Measurements from ENCODE around the gene HAPLN3.
A peak's percentile ranks its signal among the peaks of the same experiment; 100 is the strongest.

Gene HAPLN3

GRCh38 chr15:88894348-88894818 is 961 bp downstream of the HAPLN3 start:
- peak; percentile 67 to 70 for DNase-seq (ENCODE audit: low read depth in 2 of 2)

- no peak for DNase-seq (ENCODE audit: low read depth in 2 of 2)
These were observed 3.6 kb downstream of the HAPLN3 start for GRCh38 chr15:88891540-88892254.

DNA sequence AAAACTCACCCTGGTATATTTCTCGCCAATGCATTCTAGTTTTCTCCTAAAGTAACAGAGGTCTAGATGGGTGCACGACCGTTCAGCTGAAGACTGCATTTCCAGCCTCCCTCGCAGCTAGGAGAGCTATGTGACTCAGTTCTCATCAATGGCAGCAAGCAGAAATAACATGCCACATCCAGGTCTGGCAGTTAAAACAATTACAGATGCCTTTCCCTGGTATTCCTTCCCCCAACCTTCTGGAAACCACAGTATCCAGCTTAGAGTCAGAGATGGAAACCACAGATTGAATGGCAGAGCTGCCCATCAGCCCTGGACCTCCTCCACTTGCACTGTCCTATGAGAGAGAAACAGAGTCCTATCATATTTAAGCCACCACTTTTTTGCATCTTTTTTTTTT is 4.8 kb downstream of the HAPLN3 start:
- DNase-seq (ENCODE audit: low read depth in 2 of 2): no peak

GRCh38 chr15:88888719-88889118 is 6.6 kb downstream of the HAPLN3 start:
- DNase-seq (ENCODE audit: low read depth in 2 of 2): no peak

- DNase-seq (ENCODE audit: low read depth in 2 of 2): no peak
These were observed 8.2 kb downstream of the HAPLN3 start for GRCh38 chr15:88887068-88887580.

DNA sequence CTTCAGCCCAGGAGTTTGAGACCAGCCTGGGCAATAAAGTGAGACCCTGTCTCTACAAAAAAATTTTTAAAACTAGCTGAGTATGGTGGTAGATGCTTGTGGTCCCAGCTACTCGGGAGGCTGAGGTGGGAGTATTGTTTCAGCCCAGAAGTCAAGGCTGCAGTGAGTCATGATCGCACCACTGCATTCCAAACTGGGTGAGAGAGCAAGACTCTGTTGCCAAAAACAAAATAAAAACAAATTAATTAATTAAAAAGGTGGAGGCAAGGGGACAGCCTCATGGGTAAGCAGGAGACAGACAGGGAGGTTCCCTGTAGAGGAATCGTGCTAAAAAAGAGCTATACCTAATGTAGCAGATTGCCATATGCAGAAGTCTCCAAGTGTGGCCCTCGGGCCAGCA is 12.6 kb downstream of the HAPLN3 start:
- DNase-seq (ENCODE audit: low read depth in 2 of 2): no peak

DNA sequence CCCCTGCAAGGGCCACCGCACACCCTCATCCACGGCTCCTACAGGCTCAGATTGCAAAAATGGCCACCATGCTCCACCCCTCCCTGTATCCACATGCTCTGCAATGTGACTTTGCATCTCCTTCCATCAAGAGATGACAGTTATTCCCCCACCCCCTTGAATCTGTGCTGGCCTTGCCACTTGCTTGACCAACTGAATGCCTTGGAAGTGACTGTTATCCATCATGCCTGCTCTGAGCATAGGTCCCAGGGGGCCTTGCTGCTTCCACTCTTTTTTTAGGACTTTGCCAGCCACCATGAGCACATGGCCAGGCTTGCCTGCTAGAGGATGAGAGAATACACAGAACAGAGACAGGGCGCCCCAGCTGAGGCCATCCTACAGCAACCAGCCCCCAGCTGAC is 13.6 kb downstream of the HAPLN3 start:
- DNase-seq (ENCODE audit: low read depth in 2 of 2): no peak

GRCh38 chr15:88880944-88881740 is 14.2 kb downstream of the HAPLN3 start:
- no peak for DNase-seq (ENCODE audit: low read depth in 2 of 2)

- DNase-seq (ENCODE audit: low read depth in 2 of 2): no peak
These were observed 16.6 kb downstream of the HAPLN3 start for GRCh38 chr15:88878720-88879184.

DNA sequence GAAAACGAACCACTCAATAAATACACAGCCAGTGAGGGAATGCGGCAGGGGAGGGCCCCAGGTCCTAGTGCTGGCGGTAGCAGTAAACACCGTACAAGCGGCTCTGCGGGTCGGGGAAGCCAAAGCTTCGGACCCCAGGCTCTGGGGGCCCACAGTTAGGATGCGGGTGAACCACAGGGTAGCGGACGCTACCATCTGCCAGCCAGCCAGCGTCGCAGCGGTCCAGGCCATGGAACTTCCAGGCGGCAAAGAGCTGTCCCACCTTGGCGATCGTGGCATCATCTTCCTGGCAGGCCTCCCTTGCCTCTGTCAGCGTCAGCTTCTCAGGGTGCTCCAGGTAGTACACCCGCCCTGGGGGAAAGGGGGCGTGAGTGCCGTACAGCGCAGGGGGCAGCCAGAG is 17.4 kb downstream of the HAPLN3 start:
- no peak for DNase-seq (ENCODE audit: low read depth in 2 of 2)

DNA sequence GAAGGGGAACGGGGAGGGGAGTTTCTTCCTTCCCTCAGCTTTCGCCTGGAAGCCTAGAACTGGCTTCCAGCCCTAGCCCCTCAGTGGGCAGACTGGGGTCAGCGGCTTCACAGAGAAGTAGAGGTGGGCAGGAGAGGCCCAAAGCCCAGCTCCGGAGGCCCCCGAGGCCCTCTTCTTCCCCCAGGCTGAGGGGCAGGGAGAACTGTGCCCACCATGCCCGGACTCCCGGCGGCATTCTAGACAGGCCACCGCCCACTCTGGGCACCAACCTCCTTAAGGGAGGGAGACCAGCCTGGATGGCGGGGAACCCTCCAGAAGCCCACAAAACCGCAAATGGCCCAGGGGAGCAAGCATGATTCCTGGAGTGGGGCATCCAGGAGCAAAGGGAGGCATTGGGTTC is 17.9 kb downstream of the HAPLN3 start:
- DNase-seq (ENCODE audit: low read depth in 2 of 2): no peak

DNA sequence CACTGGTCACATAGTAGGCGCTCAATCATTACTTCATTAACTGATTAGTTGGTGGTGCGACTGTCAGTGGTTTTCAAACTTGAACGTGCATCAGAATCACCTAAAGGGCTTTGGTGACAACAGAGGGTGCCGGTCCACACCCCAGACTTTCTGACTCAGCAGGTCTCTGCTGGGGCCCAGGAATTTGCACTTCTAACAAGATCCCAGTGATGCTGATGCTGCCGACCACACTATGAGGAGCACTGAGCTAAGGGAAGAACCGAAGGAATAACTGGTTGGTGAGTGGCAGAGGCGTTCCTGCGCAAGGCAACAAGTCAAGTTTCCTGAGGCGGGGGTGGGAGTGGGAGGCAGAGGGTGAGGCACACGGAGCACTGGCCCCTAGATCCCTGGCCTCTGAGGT is 18.8 kb downstream of the HAPLN3 start:
- no peak for DNase-seq (ENCODE audit: low read depth in 2 of 2)

- no peak for DNase-seq (ENCODE audit: low read depth in 2 of 2)
These were observed 20.7 kb downstream of the HAPLN3 start for GRCh38 chr15:88874684-88875083.

DNA sequence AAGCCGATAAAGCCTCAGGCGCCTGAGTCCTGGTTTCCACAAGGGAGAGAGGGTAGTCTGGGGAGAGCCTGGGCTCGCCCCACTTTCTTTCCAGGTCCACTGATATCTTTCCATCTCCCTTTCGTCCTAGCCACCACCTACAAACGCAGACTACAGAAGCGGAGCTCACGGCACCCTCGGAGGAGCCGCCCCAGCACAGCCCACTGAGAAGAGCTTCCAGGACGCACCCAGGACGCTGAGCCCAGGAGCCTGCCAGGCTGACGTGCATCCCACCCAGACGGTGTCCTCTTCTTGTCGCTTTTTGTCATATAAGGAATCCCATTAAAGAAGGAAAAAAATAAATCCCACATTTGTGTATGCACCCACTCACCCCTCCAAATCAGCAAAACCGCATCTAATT is 21.1 kb downstream of the HAPLN3 start:
- DNase-seq (ENCODE audit: low read depth in 2 of 2): no peak

DNA sequence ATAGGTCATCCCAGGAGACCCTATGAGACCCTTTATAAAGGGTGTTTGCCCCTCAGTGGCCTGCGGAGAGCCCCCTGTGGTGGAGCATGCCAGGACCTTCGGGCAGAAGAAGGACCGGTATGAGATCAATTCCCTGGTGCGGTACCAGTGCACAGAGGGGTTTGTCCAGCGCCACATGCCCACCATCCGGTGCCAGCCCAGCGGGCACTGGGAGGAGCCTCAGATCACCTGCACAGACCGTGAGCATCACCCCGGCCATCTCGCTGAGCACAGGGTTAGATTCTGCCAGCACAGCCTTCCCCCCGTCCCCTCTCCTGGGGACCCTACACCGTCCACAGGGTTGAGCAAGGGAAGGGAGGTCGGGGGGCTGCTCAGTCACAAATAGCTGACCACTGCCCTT is 21.6 kb downstream of the HAPLN3 start:
- no peak for DNase-seq (ENCODE audit: low read depth in 2 of 2)

DNA sequence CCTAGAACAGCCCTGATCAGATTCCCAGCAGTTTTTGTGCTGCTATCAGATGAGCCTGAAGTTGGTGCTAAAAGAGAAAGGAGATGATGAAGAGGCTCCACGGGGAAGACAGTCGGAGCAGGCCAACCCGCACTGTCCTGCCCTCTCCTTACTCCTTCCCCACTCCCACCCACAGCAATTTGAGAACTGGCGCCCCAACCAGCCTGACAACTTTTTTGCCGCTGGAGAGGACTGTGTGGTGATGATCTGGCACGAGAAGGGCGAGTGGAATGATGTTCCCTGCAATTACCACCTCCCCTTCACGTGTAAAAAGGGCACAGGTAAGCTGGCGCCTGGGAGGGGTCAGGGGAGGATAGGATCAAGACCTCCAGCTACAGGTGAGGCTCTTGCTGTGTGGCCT is 22.6 kb downstream of the HAPLN3 start:
- DNase-seq (ENCODE audit: low read depth in 2 of 2): no peak

DNA sequence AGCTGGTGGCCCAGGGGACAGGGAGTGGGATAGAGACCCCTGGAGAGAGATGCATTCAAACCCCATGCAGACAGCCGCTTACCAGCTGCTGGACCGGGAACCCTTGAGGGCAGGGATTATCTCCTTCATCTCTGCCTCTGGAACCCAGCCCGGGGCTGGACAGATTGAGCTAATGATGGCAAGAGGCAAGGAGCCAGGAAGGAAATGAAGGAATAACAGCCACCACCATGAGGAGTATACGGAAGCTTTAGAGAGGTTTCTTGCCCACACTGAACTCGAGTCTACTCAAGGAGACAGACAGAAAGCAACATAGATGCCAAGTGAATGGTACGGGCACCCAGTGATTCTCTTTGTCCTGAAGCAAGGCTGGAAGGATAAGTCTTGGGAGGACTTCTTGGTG is 23.2 kb downstream of the HAPLN3 start:
- DNase-seq (ENCODE audit: low read depth in 2 of 2): no peak

- no peak for DNase-seq (ENCODE audit: low read depth in 2 of 2)
These were observed 24.0 kb downstream of the HAPLN3 start for GRCh38 chr15:88871313-88871712.

DNA sequence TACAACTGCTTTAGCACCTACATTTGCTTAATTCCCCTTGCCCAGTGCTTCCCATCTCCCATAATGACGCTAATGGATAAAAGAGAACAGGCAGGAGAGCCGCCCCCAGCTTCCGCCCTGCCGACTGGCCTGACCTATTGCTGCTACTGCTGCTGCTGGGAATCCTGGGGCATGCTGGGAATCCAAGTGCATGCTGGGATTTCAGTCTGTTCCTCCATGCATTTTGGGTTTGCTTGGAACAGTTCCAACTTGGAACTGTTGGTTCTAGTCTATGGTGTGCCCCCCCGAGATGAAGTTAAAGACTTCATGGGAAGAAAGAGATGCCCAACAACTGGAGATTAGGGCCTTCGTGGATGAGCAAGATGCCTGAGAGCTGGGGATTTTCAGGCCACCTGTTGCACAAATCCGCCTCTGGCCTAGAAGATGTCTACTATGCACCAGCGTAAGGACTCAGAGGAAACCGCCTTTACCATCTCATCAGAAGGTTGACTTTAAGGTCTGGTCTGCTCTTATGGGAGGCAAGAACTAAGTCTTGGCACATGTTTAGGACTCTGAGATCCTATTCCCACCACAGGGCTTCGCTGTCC is 29.0 kb downstream of the HAPLN3 start:
- no peak for DNase-seq (ENCODE audit: low read depth in 2 of 2)

GRCh38 chr15:88865498-88866099 is 29.7 kb downstream of the HAPLN3 start:
- no peak for DNase-seq (ENCODE audit: low read depth in 2 of 2)

DNA sequence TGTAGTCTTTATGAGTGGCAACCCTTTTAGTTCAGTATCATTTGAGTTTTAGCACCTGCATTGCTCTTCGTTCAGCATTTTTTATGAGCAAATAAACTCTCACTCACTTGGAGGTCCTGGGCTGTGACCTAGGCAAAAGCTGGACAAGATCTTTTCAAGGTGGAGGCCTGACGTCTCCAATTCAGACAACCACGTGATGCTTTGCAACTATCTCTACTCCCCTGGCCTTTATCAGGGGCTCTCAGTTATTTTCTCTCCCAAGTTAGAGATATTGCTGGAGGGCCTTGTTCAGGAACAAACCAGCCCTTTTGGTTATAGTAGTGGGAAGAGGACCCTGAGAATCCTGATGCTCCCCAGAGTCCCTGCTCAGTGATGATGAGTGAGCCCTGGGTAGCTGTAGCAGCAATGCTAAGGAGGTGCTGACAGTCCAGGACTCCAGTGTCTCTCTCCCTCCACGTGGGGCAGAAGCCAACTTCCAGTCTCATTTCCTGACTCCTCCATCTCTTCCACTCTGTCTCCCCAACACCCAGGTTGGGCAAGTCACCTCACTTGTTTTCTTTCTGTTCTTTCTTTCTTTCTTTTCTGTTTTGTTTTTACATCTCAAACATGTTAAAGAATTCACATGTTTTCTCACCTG is 30.4 kb downstream of the HAPLN3 start:
- DNase-seq (ENCODE audit: low read depth in 2 of 2): no peak

DNA sequence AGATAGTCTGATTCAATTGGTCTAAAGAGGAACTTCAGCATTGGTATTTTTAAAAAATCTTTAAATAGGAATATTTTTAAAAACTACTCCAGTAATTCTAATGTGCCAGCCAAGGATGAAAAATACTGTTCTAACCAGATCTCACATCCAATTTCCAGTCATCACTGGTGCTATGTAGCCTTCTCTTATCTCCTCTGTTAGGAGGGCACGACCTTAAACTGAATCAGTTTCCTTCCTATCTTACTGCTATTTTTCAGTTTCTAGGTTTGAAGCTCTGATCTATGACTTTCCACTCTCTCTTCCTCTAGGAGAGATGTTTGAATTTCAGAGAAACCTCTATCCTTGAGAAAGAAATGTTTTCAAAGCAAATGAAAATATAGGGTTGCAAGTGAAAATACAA is 31.9 kb downstream of the HAPLN3 start:
- no peak for DNase-seq (ENCODE audit: low read depth in 2 of 2)

Data from activated CD8-positive, alpha-beta memory T cell treated with anti-CD3 and anti-CD28 coated beads for 4 hours (primary cell).